HCT116 (cell line): ENCODE data around the gene SPACA4. TPM values are rescaled to one million over a fixed set of nuclear protein-coding genes. Genes with fewer than 3 reads are reported as not detected.

Source experiments
- ATAC-seq: fragments of 200-7000 bp; cut with Tn5 transposase; 2 replicates; pipeline ENCODE4 v1.9.1; 2020; ENCODE audit warnings: mild to moderate bottlenecking, moderate library complexity
- BruUV-seq: library from RNA; stranded (reverse); fragments of 400-500 nt; replicated peaks from 2 replicates; lab custom pipeline; 2021; lab: Mats Ljungman, UMichigan
- CTCF ChIA-PET: fragments of 300-600 bp; sonication (Branson Sonifier 250); formaldehyde crosslinking; loops from one replicate; lab custom pipeline; 2021; ENCODE audit warnings: antibody characterized with exemption; lab: Charles Lee
- POLR2A ChIA-PET: fragments of 300-600, 350-600 bp; sonication (Branson Sonifier 250); formaldehyde crosslinking; loops from one replicate; lab custom pipeline; 2021; ENCODE audit warnings: antibody characterized with exemption; lab: Charles Lee
- RAD21 ChIA-PET, 2 experiments: fragments of 300-600 bp; sonication (Branson Sonifier 250); formaldehyde crosslinking; loops; one replicate each; lab custom pipeline; 2023; ENCODE audit warnings: low total read pairs in 2 of 2; ENCODE audit not compliant: uncharacterized antibody in 2 of 2, unreplicated experiment in 2 of 2, low non-redundant PET in 1 of 2; lab: Charles Lee
- DNase-seq: peaks from one replicate; pipeline ENCODE4 v3.0.0-alpha.2; 2010; ENCODE audit warnings: low read depth, low spot score
- H2AFZ ChIP-seq: fragments of 200-600 bp; shearing (Covaris generic), sonication (generic); 2 replicates; pipeline ENCODE4 v1.6.1; 2017; ENCODE audit warnings: low read depth, mixed run types, mixed read lengths, antibody characterized with exemption, low read length; ENCODE audit not compliant: poor library complexity, severe bottlenecking
- H3K27ac ChIP-seq: 2 replicates; pipeline ENCODE4 v1.5.1; 2012; ENCODE audit warnings: low read depth, low read length
- H3K27me3 ChIP-seq: fragments of 200-600 bp; sonication (generic); 2 replicates; pipeline ENCODE4 v1.6.1; 2016; ENCODE audit warnings: mixed run types, low read length, mixed read lengths; ENCODE audit not compliant: insufficient read depth
- H3K36me3 ChIP-seq, 2 experiments: fragments of 200-500 bp in 1 of 2; fragments of 200-600 bp in 1 of 2; sonication (Bioruptor generic) in 1 of 2; sonication (generic) in 1 of 2; 2 replicates each; pipeline versions ENCODE4 v1.5.1 to v1.6.1; 2014 to 2016; ENCODE audit warnings: low read length in 2 of 2, inconsistent platforms in 1 of 2, mixed read lengths in 1 of 2, mixed run types in 1 of 2; ENCODE audit not compliant: insufficient read depth in 2 of 2, control insufficient read depth in 1 of 2
- H3K4me1 ChIP-seq, 2 experiments: fragments of 200-600 bp in 1 of 2; sonication (generic) in 1 of 2; 2 replicates each; pipeline versions ENCODE4 v1.5.1 to v1.6.1; 2012 to 2017; ENCODE audit warnings: low read length in 2 of 2, inconsistent platforms in 1 of 2, mild to moderate bottlenecking in 1 of 2, mixed read lengths in 1 of 2, mixed run types in 1 of 2, moderate library complexity in 1 of 2; ENCODE audit not compliant: insufficient read depth in 2 of 2, control insufficient read depth in 1 of 2
- H3K4me2 ChIP-seq: fragments of 200-600 bp; sonication (generic); 2 replicates; pipeline ENCODE4 v1.6.1; 2017; ENCODE audit warnings: mixed run types, low read length, mixed read lengths
- H3K4me3 ChIP-seq, 2 experiments: fragments of 200-600 bp in 1 of 2; sonication (generic) in 1 of 2; replicated peaks in 1 of 2; 2 replicates each; pipeline ENCODE4 v1.5.1; 2011 to 2016; ENCODE audit warnings: low read length in 2 of 2, control low read depth in 1 of 2, low read depth in 1 of 2, mild to moderate bottlenecking in 1 of 2, mixed read lengths in 1 of 2, mixed run types in 1 of 2
- H3K79me2 ChIP-seq: fragments of 200-600 bp; sonication (generic); 2 replicates; pipeline ENCODE4 v1.6.1; 2017; ENCODE audit warnings: mild to moderate bottlenecking, mixed run types, low read length, moderate library complexity, mixed read lengths; ENCODE audit not compliant: insufficient read depth
- H3K9ac ChIP-seq: fragments of 200-600 bp; sonication (generic); 2 replicates; pipeline ENCODE4 v1.6.1; 2016; ENCODE audit warnings: low read length, mixed read lengths
- H3K9me2 ChIP-seq: fragments of 200-600 bp; sonication (generic), shearing (Covaris generic); 2 replicates; pipeline ENCODE4 v1.6.1; 2017; ENCODE audit warnings: mixed run types, mild to moderate bottlenecking, moderate library complexity; ENCODE audit not compliant: insufficient read depth
- H3K9me3 ChIP-seq, 2 experiments: fragments of 200-500 bp in 1 of 2; fragments of 200-600 bp in 1 of 2; sonication (Bioruptor generic) in 1 of 2; sonication (generic) in 1 of 2; 2 replicates each; pipeline ENCODE4 v1.6.1; 2014 to 2017; ENCODE audit warnings: low read length in 2 of 2, mixed read lengths in 2 of 2, inconsistent platforms in 1 of 2, low read depth in 1 of 2, mild to moderate bottlenecking in 1 of 2, mixed run types in 1 of 2, moderate library complexity in 1 of 2; ENCODE audit not compliant: control insufficient read depth in 1 of 2, insufficient read depth in 1 of 2
- H4K20me1 ChIP-seq: fragments of 200-600 bp; sonication (generic), shearing (Covaris generic); 2 replicates; pipeline ENCODE4 v1.6.1; 2017; ENCODE audit warnings: mixed run types, mild to moderate bottlenecking, moderate library complexity; ENCODE audit not compliant: insufficient read depth
- ATF3 ChIP-seq: IDR thresholded peaks from 2 replicates; pipeline ENCODE4 v1.6.1; 2012
- CBX3 ChIP-seq: IDR thresholded peaks from 2 replicates; pipeline ENCODE4 v1.6.1; 2012; ENCODE audit warnings: low read depth
- CEBPB ChIP-seq: IDR thresholded peaks from 2 replicates; pipeline ENCODE4 v1.6.1; 2012; ENCODE audit warnings: low read depth
- CTCF ChIP-seq, 3 experiments: fragments of 200-600 bp in 1 of 3; sonication (generic) in 1 of 3; IDR thresholded peaks in 2 of 3; conservative IDR thresholded peaks in 1 of 3; 2 replicates each; pipeline ENCODE4 v1.5.1; 2012 to 2017; ENCODE audit warnings: low read depth in 2 of 3, low read length in 2 of 3, antibody characterized with exemption in 1 of 3, borderline replicate concordance in 1 of 3, control low read depth in 1 of 3, mild to moderate bottlenecking in 1 of 3, mixed read lengths in 1 of 3, mixed run types in 1 of 3, moderate library complexity in 1 of 3; ENCODE audit not compliant: insufficient read depth in 1 of 3
- EZH2phosphoT487 ChIP-seq: fragments of 200-600 bp; IDR thresholded peaks from 2 replicates; pipeline ENCODE4 v1.6.1; 2018; ENCODE audit warnings: antibody characterized with exemption, borderline replicate concordance
- JUND ChIP-seq: IDR thresholded peaks from 2 replicates; pipeline ENCODE4 v1.6.1; 2012
- MAX ChIP-seq: IDR thresholded peaks from 2 replicates; pipeline ENCODE4 v1.6.1; 2012
- POLR2A ChIP-seq: IDR thresholded peaks from 2 replicates; pipeline ENCODE4 v1.7.0; 2011; ENCODE audit warnings: borderline replicate concordance; ENCODE audit not compliant: insufficient read depth, insufficient read length; ENCODE audit errors: extremely low read depth
- POLR2AphosphoS5 ChIP-seq: IDR thresholded peaks from 2 replicates; pipeline ENCODE4 v1.6.1; 2011; ENCODE audit warnings: mild to moderate bottlenecking, low read depth, low read length, moderate library complexity
- REST ChIP-seq: IDR thresholded peaks from 2 replicates; pipeline ENCODE4 v1.6.1; 2012; ENCODE audit warnings: low read depth
- SIN3A ChIP-seq: IDR thresholded peaks from 2 replicates; pipeline ENCODE4 v1.6.1; 2012; ENCODE audit warnings: low read depth
- TCF7L2 ChIP-seq: IDR thresholded peaks from 2 replicates; pipeline ENCODE4 v1.7.0; 2011; ENCODE audit warnings: borderline replicate concordance, inconsistent platforms; ENCODE audit not compliant: insufficient read depth, insufficient read length; ENCODE audit errors: extremely low read depth
- ZNF274 ChIP-seq: fragments of 200-500 bp; sonication (Bioruptor generic); IDR thresholded peaks from 2 replicates; pipeline ENCODE4 v1.6.1; 2014; ENCODE audit warnings: mild to moderate bottlenecking, low read depth, low read length, inconsistent platforms
- intact Hi-C: fragments of 100-400 bp; cut with micrococcal nuclease; formaldehyde crosslinking; loops from 2 replicates; pipeline ENCODE4 v1.10.0; 2022
- total RNA-seq: library from RNA; stranded (reverse); gene quantifications from one replicate; pipeline ENCODE4 v1.2.1, GENCODE V29; 2021; ENCODE audit not compliant: unreplicated experiment

Gene SPACA4
- total RNA-seq, 1 experiment from 2014 or later: not detected

DNA sequence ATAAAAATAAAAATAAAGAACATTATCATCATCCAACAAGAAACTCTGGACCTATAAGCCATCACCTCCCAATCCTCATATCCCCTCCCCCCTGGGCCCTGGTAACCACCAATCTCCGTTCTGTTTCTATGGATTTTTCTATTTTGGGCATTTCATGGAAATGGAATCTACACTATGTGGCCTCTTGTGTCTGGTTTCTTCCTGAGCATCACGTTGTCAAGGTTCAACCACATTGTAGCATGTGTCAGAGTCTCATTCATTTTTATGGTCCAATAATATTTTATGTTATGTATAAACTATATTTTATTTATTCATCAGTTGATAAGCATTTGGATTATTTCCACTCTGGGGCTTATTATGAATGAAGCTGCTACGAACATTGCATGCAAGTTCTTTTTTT lies 27.7 kb upstream of the SPACA4 start:
- no peak for ATAC-seq
- ChIA-PET POLR2A (no interaction called here), CTCF (interaction anchor here (0.9 to 1.0 kb wide), 2 partner anchors 12 to 245 kb away, joined by 3 read pairs; no protein-coding TSS in a partner anchor), RAD21 (no interaction called here)
- DNase-seq: no peak
- no TSS peak for BruUV-seq
- intact Hi-C loops: no loop called here
- Histone ChIP-seq H3K36me3 (no peaks in the 10 kb centered on the region), H3K4me3 (no peak overlapping the region), H3K9ac (no peak overlapping the region), H3K4me1 (peaks cover 14 to 22% of the 10 kb centered on the region in 2 experiments), H3K9me3 (no peaks in the 10 kb centered on the region), H4K20me1 (no peaks in the 10 kb centered on the region), H3K27ac (no peak overlapping the region), H3K9me2 (no peaks in the 10 kb centered on the region), H3K27me3 (no peaks in the 10 kb centered on the region), H2AFZ (no peak overlapping the region), H3K4me2 (no peak overlapping the region), H3K79me2 (no peaks in the 10 kb centered on the region)
- TF ChIP-seq SIN3A: no peak
- TF ChIP-seq REST: no peak
- TF ChIP-seq POLR2A: no peak
- TF ChIP-seq POLR2AphosphoS5: no peak
- no peak for TF ChIP-seq EZH2phosphoT487
- no peak for TF ChIP-seq TCF7L2
- no peak for TF ChIP-seq JUND
- TF ChIP-seq CTCF (IDR thresholded peaks at IDR 0.05 in 2 of 3, conservative IDR thresholded peaks at IDR 0.05 in 1 of 3; ENCODE audit: borderline replicate concordance in 1 of 3, insufficient read depth in 1 of 3, low read depth in 2 of 3, low read length in 2 of 3): no peak
- TF ChIP-seq ZNF274: no peak
- TF ChIP-seq CEBPB: no peak
- TF ChIP-seq MAX: no peak
- no peak for TF ChIP-seq CBX3
- TF ChIP-seq ATF3: no peak
